GM18511 (cell line): ENCODE data around the gene EIPR1.
"Not testable (repeated sequence)": the region's sequence is repeated elsewhere in the genome, so short reads cannot be mapped to it uniquely, and the experiment has no call there.

Experiments
- ATAC-seq: cut with Tn5 transposase; IDR thresholded peaks from one replicate; pipeline ENCODE4 v1.9.1; 2021; ENCODE audit warnings: mild to moderate bottlenecking, moderate library complexity; ENCODE audit not compliant: unreplicated experiment

Gene EIPR1

DNA sequence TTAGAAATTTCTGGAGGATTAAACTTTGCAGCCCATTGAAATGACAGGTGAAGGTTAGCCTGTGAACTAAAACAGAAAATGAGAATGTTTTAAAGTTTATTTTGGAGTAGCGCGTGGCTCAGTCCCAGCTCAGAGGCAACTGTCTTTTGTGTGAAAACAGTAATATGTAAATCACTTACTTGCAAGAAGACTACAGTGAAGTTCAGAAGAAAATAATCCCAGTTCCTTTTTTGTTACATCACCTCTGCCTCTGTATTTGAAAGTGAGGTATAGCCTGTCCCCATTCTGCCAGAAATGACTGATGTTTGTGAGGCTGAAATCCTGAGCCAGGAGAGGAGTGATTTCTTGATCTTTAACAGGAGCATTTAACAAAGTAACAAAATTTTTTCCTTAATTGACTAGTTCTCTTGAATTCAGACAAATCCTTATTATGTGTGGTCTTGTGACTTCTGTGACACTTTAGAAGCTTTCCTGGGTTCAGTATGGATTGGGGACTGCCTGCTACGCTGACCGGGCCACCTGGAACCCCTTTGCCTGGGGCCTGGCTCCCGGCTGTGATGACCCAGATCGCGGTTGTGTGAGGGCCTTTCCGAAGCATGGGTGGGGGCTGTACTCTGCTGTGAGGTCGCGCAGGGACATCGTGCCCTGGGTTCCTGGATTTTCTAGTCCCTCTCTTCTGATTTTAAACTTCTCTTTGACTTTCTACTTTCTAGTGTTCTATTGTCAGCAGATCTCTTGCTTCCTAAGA lies 26.1 kb upstream of the EIPR1 start:
- peak; percentile 100 for ATAC-seq

- ATAC-seq = no peak
These were observed 22.2 kb upstream of the EIPR1 start for GRCh38 chr2:3399829-3400228.

DNA sequence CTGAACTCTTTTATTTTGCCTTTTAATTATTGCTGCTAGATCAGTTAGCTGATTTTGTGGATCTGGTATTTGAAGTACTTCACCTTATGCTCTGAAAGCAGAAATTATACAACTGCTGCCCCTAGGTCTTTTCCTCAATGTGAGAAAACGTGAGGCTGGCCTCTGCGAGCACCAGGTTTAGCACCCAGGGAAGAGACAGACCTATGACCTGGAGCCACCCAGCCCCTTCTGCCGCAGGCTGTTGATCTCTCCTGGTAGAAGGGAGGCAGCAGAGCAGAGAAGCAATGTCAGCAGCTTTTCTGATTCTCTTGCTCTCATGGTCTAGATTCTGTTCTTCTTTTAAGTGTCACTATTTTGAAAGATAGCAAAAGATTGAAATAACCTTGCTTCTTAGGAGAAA lies 21.8 kb upstream of the EIPR1 start:
- ATAC-seq = no peak

- no peak for ATAC-seq
These were observed 21.2 kb upstream of the EIPR1 start for GRCh38 chr2:3398857-3399256.

DNA sequence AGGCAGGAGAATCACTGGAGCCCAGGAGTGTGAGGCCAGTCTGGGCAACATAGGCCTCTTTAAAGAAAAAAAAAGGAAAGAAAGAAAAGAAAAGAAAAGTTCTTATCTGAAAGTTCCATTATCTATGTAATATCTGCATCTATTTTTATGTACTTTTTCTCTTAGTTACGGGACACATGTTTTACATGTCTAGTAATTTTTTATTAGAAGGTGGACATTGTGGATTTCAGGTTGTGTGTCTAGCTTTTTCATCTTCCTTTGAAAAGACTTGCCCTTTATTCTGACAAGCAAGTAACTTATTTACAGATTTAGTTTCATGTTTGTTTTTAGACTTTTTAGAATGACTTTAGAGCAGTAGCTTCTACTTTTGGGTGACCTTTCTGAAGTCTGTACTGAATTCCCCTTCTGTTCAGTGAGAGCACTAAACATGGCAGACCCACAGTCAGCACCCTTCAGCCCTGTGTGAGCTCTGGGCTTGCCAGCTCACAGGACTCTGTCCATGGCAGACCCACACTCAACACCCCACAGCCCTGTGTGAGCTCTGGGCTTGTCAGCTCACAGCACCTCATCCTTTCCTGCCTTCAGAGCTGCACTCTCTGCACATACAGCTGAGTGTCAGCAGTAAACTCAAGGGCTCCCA lies 19.4 kb upstream of the EIPR1 start:
- peak; percentile 69 for ATAC-seq

- ATAC-seq = no peak
These were observed 14.6 kb upstream of the EIPR1 start for GRCh38 chr2:3392216-3392615.

GRCh38 chr2:3390041-3390440 lies 12.4 kb upstream of the EIPR1 start:
- no peak for ATAC-seq

DNA sequence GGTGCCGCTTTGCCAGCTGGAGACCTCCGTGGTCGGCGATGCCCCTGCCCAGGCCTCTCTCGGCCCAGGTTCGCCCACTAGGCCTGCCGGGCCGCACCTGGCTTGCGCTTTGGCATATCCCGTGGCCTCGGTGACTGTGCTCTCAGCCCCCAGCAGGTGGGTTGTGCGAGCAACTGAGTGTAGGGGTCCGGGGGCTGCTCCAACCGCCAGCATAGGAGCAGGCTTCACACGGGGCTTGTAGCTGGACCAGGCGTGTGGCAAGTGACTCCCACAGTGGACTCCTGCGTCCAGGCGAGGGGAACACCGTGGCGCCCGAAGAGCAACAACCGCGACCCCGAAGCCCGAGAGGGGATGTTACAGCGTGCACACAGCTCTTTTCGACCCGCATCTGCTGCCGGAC lies 11.6 kb upstream of the EIPR1 start:
- no peak for ATAC-seq

DNA sequence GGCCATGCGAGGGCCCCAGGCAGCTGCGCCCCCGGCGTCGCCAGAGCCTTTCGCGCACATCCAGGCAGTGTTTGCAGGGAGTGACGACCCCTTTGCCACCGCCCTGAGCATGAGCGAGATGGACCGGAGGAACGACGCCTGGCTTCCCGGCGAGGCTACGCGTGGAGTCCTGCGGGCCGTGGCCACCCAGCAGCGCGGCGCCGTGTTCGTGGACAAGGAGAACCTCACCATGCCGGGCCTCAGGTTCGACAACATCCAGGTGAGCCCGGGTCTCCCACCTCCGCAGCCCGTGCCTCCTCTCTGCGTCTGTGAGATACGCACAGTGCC lies 10.8 kb upstream of the EIPR1 start:
- ATAC-seq = no peak

DNA sequence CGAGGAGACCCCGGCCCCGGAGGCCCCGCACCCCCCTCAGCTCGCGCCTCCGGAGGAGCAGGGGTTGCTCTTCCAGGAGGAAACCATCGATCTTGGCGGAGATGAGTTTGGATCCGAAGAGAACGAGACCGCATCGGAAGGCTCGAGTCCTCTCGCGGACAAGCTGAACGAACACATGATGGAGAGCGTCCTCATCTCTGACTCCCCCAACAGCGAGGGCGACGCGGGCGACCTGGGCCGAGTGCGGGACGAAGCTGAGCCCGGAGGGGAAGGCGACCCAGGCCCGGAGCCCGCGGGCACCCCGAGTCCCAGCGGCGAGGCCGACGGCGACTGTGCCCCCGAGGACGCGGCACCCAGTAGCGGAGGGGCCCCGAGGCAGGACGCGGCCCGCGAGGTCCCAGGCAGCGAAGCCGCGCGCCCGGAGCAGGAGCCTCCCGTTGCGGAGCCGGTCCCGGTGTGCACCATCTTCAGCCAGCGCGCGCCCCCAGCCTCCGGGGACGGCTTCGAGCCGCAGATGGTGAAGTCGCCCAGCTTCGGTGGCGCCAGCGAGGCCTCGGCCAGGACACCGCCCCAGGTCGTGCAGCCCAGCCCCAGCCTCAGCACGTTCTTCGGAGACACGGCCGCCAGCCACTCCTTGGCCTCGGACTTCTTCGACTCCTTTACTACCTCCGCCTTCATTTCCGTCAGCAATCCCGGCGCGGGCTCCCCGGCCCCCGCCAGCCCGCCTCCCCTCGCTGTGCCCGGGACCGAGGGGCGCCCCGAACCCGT lies 10.2 kb upstream of the EIPR1 start:
- no peak for ATAC-seq

- no peak for ATAC-seq
These were observed 9.4 kb upstream of the EIPR1 start for GRCh38 chr2:3387011-3387410.

DNA sequence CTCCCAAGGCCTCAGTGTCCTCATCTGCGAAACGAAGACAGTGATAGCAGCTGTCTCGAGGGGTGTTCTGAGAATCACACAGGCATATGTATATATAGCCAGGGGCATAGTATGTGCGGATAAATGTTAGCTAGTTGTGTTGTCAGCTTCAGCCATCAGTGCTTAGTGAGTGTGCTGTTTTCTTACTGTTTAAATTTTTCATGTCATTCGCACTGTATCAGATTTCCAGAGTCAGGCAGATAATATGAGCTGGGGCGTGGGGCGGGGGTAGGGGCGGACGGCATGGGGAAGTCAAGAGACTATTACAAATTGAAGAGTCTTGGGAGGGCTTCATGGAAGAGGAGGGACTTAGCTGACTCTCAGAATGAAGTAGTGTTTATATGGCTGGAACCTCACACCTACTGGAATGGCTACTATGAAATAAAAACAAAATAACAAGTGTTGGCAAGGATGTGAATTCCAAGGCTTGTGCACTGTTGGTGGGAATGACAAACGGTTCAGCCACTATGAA lies 8.9 kb upstream of the EIPR1 start:
- ATAC-seq = no peak

GRCh38 chr2:3379647-3380534 lies 2.3 kb upstream of the EIPR1 start, which contains the start of gene TRAPPC12:
Gene TRAPPC12 (plus strand): TSS chr2:3379694. CDS start chr2:3387624, 7,930 bp downstream.
- peak; percentile 77 for ATAC-seq

DNA sequence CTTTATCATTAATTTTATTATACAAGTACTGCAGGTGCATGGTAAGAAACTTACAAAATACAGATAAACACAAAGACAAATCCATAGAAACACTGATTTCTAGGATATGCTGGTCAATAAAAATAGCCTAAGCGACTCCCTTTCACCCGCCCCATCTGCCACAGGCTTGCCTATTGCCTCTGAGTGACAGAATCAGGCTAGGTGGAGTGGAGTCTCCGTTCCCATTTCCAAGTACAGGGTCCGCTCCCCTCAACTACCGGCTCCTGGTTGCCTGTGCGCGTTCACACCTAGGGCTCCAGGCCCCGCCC lies 1.7 kb upstream of the EIPR1 start:
- ATAC-seq = no peak

DNA sequence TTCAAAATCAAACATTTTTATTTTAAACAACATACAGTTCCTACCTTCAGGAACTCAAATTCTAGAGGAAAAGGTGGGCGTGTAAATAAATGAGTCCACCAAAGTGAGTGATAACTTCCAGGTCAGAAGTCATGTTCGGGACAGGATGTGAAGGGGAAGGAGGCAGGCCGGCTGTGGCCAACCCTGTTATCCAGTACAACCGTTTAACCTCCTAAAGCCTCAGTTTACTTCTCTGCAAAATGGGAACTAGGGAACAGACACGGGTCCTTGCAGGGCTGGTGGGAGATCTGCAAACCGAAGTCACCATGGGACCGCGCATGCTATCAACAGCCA lies 373 bp downstream of the EIPR1 start:
- peak; percentile 29 for ATAC-seq

GRCh38 chr2:3376821-3377220 lies 797 bp downstream of the EIPR1 start:
- no peak for ATAC-seq

GRCh38 chr2:3369340-3370181 lies 8.1 kb downstream of the EIPR1 start:
- not testable (repeated sequence) for ATAC-seq

- no peak for ATAC-seq
These were observed 9.3 kb downstream of the EIPR1 start for GRCh38 chr2:3368261-3368722.

- ATAC-seq = no peak
These were observed 12.4 kb downstream of the EIPR1 start for GRCh38 chr2:3365219-3365618.
